K562 (cell line): ENCODE results near the gene TRABD. TPM values are rescaled to one million over a fixed set of nuclear protein-coding genes. Genes with fewer than 3 reads are reported as not detected.
"Not testable (repeated sequence)": the region's sequence is repeated elsewhere in the genome, so short reads cannot be mapped to it uniquely, and the experiment has no call there.

Experiments
- ATAC-seq: fragments of 200-7000 bp; cut with Tn5 transposase; 3 replicates; pipeline ENCODE4 v1.9.1; 2020; ENCODE audit warnings: moderate library complexity
- BruUV-seq: library from RNA; stranded (reverse); fragments of 400-500 nt; replicated peaks from 2 replicates; lab custom pipeline; 2021; lab: Mats Ljungman, UMichigan
- CTCF ChIA-PET: fragments of 300-600 bp; formaldehyde crosslinking; extraction: SDS; loops from one replicate; lab custom pipeline; 2021; ENCODE audit warnings: low intra/inter-chr PET ratio; lab: Yijun Ruan, JAX
- POLR2A ChIA-PET: fragments of 300-600, 350-650 bp; sonication (Branson Sonifier 250); formaldehyde crosslinking; extraction: SDS; loops from one replicate; lab custom pipeline; 2021; ENCODE audit warnings: antibody characterized with exemption, inconsistent platforms; lab: Yijun Ruan, JAX
- DNase-seq, 4 experiments: peaks; one replicate each; pipeline versions ENCODE4 v3.0.0 to v3.0.0-alpha.2; 2011 to 2018; ENCODE audit warnings: low spot score in 3 of 4, mixed read lengths in 3 of 4; ENCODE audit errors: extremely low read depth in 1 of 4
- FAIRE-seq: peaks from 2 replicates; lab custom pipeline; 2011; peaks lifted over from hg19 to GRCh38; lab: Jason Lieb, UNC
- H2AFZ ChIP-seq: 2 replicates; pipeline ENCODE4 v1.6.0; 2011; ENCODE audit warnings: low read depth, low read length, control low read depth, inconsistent platforms
- H3K27ac ChIP-seq: fragments of 200-600 bp; 3 replicates; pipeline ENCODE4 v1.8.0; 2011; ENCODE audit warnings: low read depth, mild to moderate bottlenecking, control low read depth, inconsistent platforms, low read length, moderate library complexity, mixed read lengths; ENCODE audit errors: extremely low read depth
- H3K27me3 ChIP-seq, 2 experiments: fragments of 300-600 bp in 1 of 2; 2 replicates in 1 of 2; 3 replicates in 1 of 2; pipeline versions ENCODE4 v1.6.0 to v1.8.0; 2011; ENCODE audit warnings: inconsistent platforms in 2 of 2, low read length in 2 of 2, mild to moderate bottlenecking in 1 of 2, mixed read lengths in 1 of 2, moderate library complexity in 1 of 2; ENCODE audit not compliant: control insufficient read depth in 2 of 2, insufficient read depth in 2 of 2
- H3K36me3 ChIP-seq: fragments of 300-600 bp; 3 replicates; pipeline ENCODE4 v1.8.0; 2011; ENCODE audit warnings: mild to moderate bottlenecking, low read length, inconsistent platforms; ENCODE audit not compliant: control insufficient read depth, insufficient read depth
- H3K4me1 ChIP-seq, 2 experiments: fragments of 200-600 bp in 1 of 2; replicated peaks in 1 of 2; 2 replicates in 1 of 2; 3 replicates in 1 of 2; pipeline versions ENCODE4 v1.5.1 to v1.8.0; 2011; ENCODE audit warnings: inconsistent platforms in 2 of 2, low read length in 2 of 2, mild to moderate bottlenecking in 1 of 2, mixed read lengths in 1 of 2, moderate library complexity in 1 of 2; ENCODE audit not compliant: control insufficient read depth in 2 of 2, insufficient read depth in 2 of 2
- H3K4me2 ChIP-seq: 2 replicates; pipeline ENCODE4 v1.6.1; 2011; ENCODE audit warnings: low read length, control low read depth, inconsistent platforms, mixed read lengths; ENCODE audit not compliant: insufficient read depth
- H3K4me3 ChIP-seq: fragments of 200-600 bp; sonication (generic), shearing (Covaris generic); 2 replicates; pipeline ENCODE4 v1.5.1; 2016; ENCODE audit warnings: control low read depth, inconsistent platforms
- H3K79me2 ChIP-seq: fragments of 200-600 bp; 3 replicates; pipeline ENCODE4 v1.8.0; 2011; ENCODE audit warnings: low read length, inconsistent platforms; ENCODE audit not compliant: control insufficient read depth, insufficient read depth
- H3K9ac ChIP-seq, 2 experiments: 2 replicates each; pipeline versions ENCODE4 v1.6.0 to v1.6.1; 2011; ENCODE audit warnings: low read depth in 2 of 2, low read length in 2 of 2, control low read depth in 1 of 2, inconsistent platforms in 1 of 2, mild to moderate bottlenecking in 1 of 2, mixed read lengths in 1 of 2; ENCODE audit not compliant: insufficient read depth in 1 of 2
- H3K9me1 ChIP-seq: one replicate; pipeline ENCODE4 v1.6.0; 2011; ENCODE audit warnings: inconsistent platforms, mild to moderate bottlenecking, low read length, moderate library complexity; ENCODE audit not compliant: control insufficient read depth, insufficient read depth
- H3K9me3 ChIP-seq: replicated peaks from 2 replicates; pipeline ENCODE4 v1.5.1; 2011; ENCODE audit warnings: low read depth, low read length, inconsistent platforms; ENCODE audit not compliant: control insufficient read depth, insufficient read depth
- H4K20me1 ChIP-seq: replicated peaks from 2 replicates; pipeline ENCODE4 v1.6.1; 2011; ENCODE audit warnings: low read length, inconsistent platforms, mixed read lengths; ENCODE audit not compliant: control insufficient read depth, insufficient read depth
- ARID1B ChIP-seq: fragments of 450-650 bp; IDR thresholded peaks from 2 replicates; pipeline ENCODE4 v1.6.1; 2016; ENCODE audit warnings: antibody characterized with exemption, mild to moderate bottlenecking, inconsistent platforms
- C11orf30 ChIP-seq: fragments of 450-650 bp; IDR thresholded peaks from 2 replicates; pipeline ENCODE4 v1.6.1; 2016; ENCODE audit warnings: low read depth, mild to moderate bottlenecking
- CBFA2T3 ChIP-seq: fragments of 450-650 bp; IDR thresholded peaks from 2 replicates; pipeline ENCODE4 v1.6.1; 2017
- CBX2 ChIP-seq: fragments of 200-600 bp; sonication (generic); IDR thresholded peaks from one replicate; pipeline ENCODE4 v1.6.1; 2012; ENCODE audit warnings: mild to moderate bottlenecking, low read length, inconsistent platforms; ENCODE audit not compliant: insufficient read depth, poor library complexity, severe bottlenecking
- FOSL1 ChIP-seq: fragments of 200-800 bp; sonication (Bioruptor generic); conservative IDR thresholded peaks from 2 replicates; pipeline ENCODE4 v1.6.1; 2016; ENCODE audit warnings: missing genetic modification characterization, missing compliant biosample characterization
- HDAC1 ChIP-seq, 2 experiments: fragments of 450-650 bp; IDR thresholded peaks; 2 replicates each; pipeline ENCODE4 v1.6.1; 2016 to 2017; ENCODE audit warnings: inconsistent platforms in 1 of 2, mild to moderate bottlenecking in 1 of 2, moderate library complexity in 1 of 2
- KDM1A ChIP-seq, 2 experiments: fragments of 450-650 bp; IDR thresholded peaks; 2 replicates each; pipeline ENCODE4 v1.6.1; 2016; ENCODE audit warnings: mild to moderate bottlenecking in 2 of 2
- NCOA1 ChIP-seq: fragments of 450-650 bp; IDR thresholded peaks from 2 replicates; pipeline ENCODE4 v1.6.1; 2016; ENCODE audit warnings: low read depth
- NR2C2 ChIP-seq, 2 experiments: fragments of 200-800 bp in 1 of 2; sonication (Bioruptor generic) in 1 of 2; sonication (generic) in 1 of 2; formaldehyde crosslinking in 1 of 2; IDR thresholded peaks; 2 replicates each; pipeline versions ENCODE4 v1.6.1 to v1.8.0; 2016 to 2022; ENCODE audit warnings: mild to moderate bottlenecking in 1 of 2, missing compliant biosample characterization in 1 of 2, missing genetic modification characterization in 1 of 2, missing genetic modification reagents in 1 of 2
- NRF1 ChIP-seq, 2 experiments: fragments of 450-650 bp; IDR thresholded peaks in 1 of 2; conservative IDR thresholded peaks in 1 of 2; 2 replicates each; pipeline ENCODE4 v1.6.1; 2014; ENCODE audit warnings: mild to moderate bottlenecking in 2 of 2
- PBX2 ChIP-seq, 2 experiments: IDR thresholded peaks in 1 of 2; conservative IDR thresholded peaks in 1 of 2; 2 replicates each; pipeline ENCODE4 v1.6.1; 2016; ENCODE audit warnings: low read depth in 2 of 2, mild to moderate bottlenecking in 1 of 2, missing compliant biosample characterization in 1 of 2, missing genetic modification characterization in 1 of 2, moderate library complexity in 1 of 2
- PURB ChIP-seq: sonication (generic); formaldehyde crosslinking; IDR thresholded peaks from 2 replicates; pipeline ENCODE4 v1.9.0; 2021; ENCODE audit warnings: low read depth, mild to moderate bottlenecking, missing genetic modification reagents
- SMARCE1 ChIP-seq: fragments of 450-650 bp; IDR thresholded peaks from 2 replicates; pipeline ENCODE4 v1.7.1; 2016; ENCODE audit warnings: mild to moderate bottlenecking
- TAL1 ChIP-seq: fragments of 450-650 bp; IDR thresholded peaks from 2 replicates; pipeline ENCODE4 v1.6.1; 2016; ENCODE audit warnings: mild to moderate bottlenecking
- WHSC1 ChIP-seq: IDR thresholded peaks from one replicate; pipeline ENCODE4 v1.6.1; 2012; ENCODE audit warnings: low read length, control low read depth, inconsistent platforms
- ZFPM2 ChIP-seq: fragments of 250-450 bp; sonication (Bioruptor Pico); IDR thresholded peaks from 2 replicates; pipeline ENCODE4 v1.5.1; 2022; ENCODE audit warnings: mild to moderate bottlenecking
- ZNF644 ChIP-seq: fragments of 200-800 bp; sonication (Bioruptor generic); IDR thresholded peaks from 2 replicates; pipeline ENCODE4 v1.6.1; 2016; ENCODE audit warnings: low read depth, missing genetic modification characterization, missing compliant biosample characterization
- WGBS: fragments of 100-300 bp; shearing (Covaris generic); methylation state at CpG from one replicate; pipeline ENCODE4 v1.1.6; 2016; ENCODE audit warnings: low coverage, mixed read lengths; ENCODE audit not compliant: insufficient coverage; ENCODE audit errors: missing lambda C conversion rate; 5-methylcytosine and 5-hydroxymethylcytosine counted together
- in situ Hi-C: fragments of 300-500 bp; cut with MboI; formaldehyde crosslinking; loops from 4 replicates; pipeline ENCODE4 v1.15.0; 2018; ENCODE audit warnings: inconsistent platforms, mixed read lengths
- intact Hi-C: fragments of 100-400 bp; cut with micrococcal nuclease; formaldehyde crosslinking; loops from 2 replicates; pipeline ENCODE4 v1.14.2; 2022
- polyA plus RNA-seq, 8 experiments: library from polyadenylated mRNA; depleted of rRNA in 4 of 8; stranded (reverse) in 5 of 8; unstranded in 3 of 8; fragments of >200 nt; fragmentation: Nextera tagmentation in 2 of 8; fragmentation: Illumina TruSeq in 1 of 8; extraction: Ambion mirVana in 2 of 8; extraction: Trizol in 1 of 8; gene quantifications; 2 replicates each; pipeline versions ENCODE4 v1.2.1 to v1.2.3, GENCODE V29; 2011 to 2014; ENCODE audit warnings: inconsistent platforms in 1 of 8, missing spikeins in 1 of 8
- total RNA-seq, 7 experiments: library from RNA; depleted of rRNA in 6 of 7; stranded (reverse); fragments of >200 nt in 6 of 7; fragmentation: Illumina TruSeq in 2 of 7; extraction: Trizol in 2 of 7; gene quantifications; 2 replicates each; pipeline versions ENCODE4 v1.2.1 to v1.2.3, GENCODE V29; 2011 to 2021; ENCODE audit warnings: low replicate concordance in 1 of 7

The TRABD gene
- total and polyA plus RNA-seq, 9 of the 15 experiments (the other 6 are each of a cell fraction or from before 2014, with no cell fraction given) = 0.08 to 62.9 (median 14.0) TPM

GRCh38 chr22:50167689-50168489 lies 17.8 kb upstream of the TRABD start (continued):
- TF ChIP-seq ZFPM2 (CRISPR knock-in tag) (no peak), ZNF644 (no peak), WHSC1 (no peak), C11orf30 (no peak), ARID1B (no peak), CBX2 (no peak), PURB (no peak)
- TF ChIP-seq, all 486 proteins: peak for 6

GRCh38 chr22:50168490-50169180 lies 17.1 kb upstream of the TRABD start:
- POLR2A ChIA-PET; H3K9me1 ChIP-seq; H3K9me3 ChIP-seq; H3K9ac ChIP-seq; H3K36me3 ChIP-seq; H3K27ac ChIP-seq; DNase-seq; H3K27me3 ChIP-seq; ATAC-seq; BruUV-seq; CTCF ChIA-PET; in situ Hi-C loops; H2AFZ ChIP-seq; H4K20me1 ChIP-seq; FAIRE-seq; H3K79me2 ChIP-seq; H3K4me2 ChIP-seq; H3K4me3 ChIP-seq; intact Hi-C loops; TF ChIP-seq NR2C2 (CRISPR knock-in tag; IDR thresholded peaks at IDR 0.05); PBX2 (CRISPR knock-in tag; IDR thresholded peaks at IDR 0.05; ENCODE audit: low read depth): not testable (repeated sequence)
- H3K4me1 ChIP-seq = peaks cover 10 to 35% of the 10 kb centered on the region in 2 experiments; a peak in 4 of 5 replicates
- 0% methylated on average over 4 of the region's 5 CpGs for WGBS
- peak; percentile 55 for TF ChIP-seq ARID1B
- TF ChIP-seq SMARCE1 = 0 out of 2 replicates have a peak, but pooled peaks have one; percentile 25
- TF ChIP-seq TAL1 = peak; percentile 31; the same call in 1 of the 2 replicates
- TF ChIP-seq NR2C2 (tag; IDR thresholded peaks at IDR 0.05) = peak; percentile 65
- 0 out of 4 replicates have a peak, but pooled peaks of 1 of the 2 experiments have one; percentile 20 for TF ChIP-seq HDAC1 (IDR thresholded peaks at IDR 0.05)
- 0 out of 4 replicates have a peak, but pooled peaks of 1 of the 2 experiments have one; percentile 30 for TF ChIP-seq KDM1A (IDR thresholded peaks at IDR 0.05)
- TF ChIP-seq CBFA2T3 = peak; percentile 66
- TF ChIP-seq FOSL1 = 0 out of 2 replicates have a peak, but pooled peaks have one; percentile 24
- TF ChIP-seq NRF1 (conservative IDR thresholded peaks at IDR 0.05 in 1 of 2, IDR thresholded peaks at IDR 0.05 in 1 of 2) = 0 out of 4 replicates have a peak, but pooled peaks of 1 of the 2 experiments have one; percentile 12
- 0 out of 2 replicates have a peak, but pooled peaks have one; percentile 41 for TF ChIP-seq NCOA1
- TF ChIP-seq PBX2 (tag; conservative IDR thresholded peaks at IDR 0.05; ENCODE audit: low read depth) = peak; percentile 23; the same call in 1 of the 2 replicates
